Measurements from ENCODE around the gene TMEM63A. TPM values are rescaled to one million over a fixed set of nuclear protein-coding genes. Genes with fewer than 3 reads are reported as not detected.
"Not testable (repeated sequence)": the region's sequence is repeated elsewhere in the genome, so short reads cannot be mapped to it uniquely, and the experiment has no call there.

TMEM63A gene
- polyA plus RNA-seq, 3 donors = 3.0 to 48.0 (median 5.8) TPM

DNA sequence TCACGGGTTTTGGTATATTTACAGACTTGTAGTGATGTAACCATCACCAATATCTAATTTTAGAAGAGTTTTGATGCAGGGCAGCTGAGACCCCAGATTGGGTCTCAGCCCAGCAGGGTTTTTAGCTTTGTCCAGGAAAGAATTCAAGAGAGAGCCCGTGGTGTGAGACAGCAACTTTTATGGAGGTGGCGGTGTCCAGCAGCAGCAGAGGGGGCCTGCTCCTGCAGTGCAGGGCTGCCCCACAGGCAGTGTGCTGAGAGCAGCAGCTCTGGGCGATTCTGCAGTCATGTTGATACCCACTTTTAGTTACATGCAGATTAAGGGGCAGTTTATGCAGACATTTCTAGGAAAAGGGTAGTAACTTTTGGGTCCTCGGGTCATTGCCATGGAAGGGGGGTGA, 74.0 kb downstream of the TMEM63A start:
- intact Hi-C loops (cut with micrococcal nuclease) = no loop called here

DNA sequence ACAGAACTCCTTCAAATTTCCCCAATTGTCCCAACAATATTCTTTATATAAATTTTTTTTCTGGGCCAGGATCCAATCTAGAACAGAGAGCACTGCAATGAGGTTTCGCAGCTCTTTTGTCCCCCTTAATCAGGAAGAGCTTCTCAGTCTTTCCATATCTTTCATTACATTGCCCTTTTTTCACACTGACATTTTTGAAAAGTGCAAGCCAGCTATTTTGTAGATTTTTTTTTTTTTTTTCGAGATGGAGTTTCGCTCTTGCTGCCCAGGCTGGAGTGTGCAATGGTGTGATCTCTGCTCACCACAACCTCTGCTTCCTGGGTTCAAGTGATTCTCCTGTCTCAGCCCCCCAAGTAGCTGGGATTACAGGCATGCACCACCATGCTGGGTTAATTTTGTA, 75.4 kb downstream of the TMEM63A start:
- no CpG with 5 or more reads among the region's 3 CpGs for WGBS (ENCODE audit: insufficient coverage)
- not testable (repeated sequence) for H3K27ac Mint-ChIP-seq

More for the DNA sequence above, 74.0 kb downstream of the TMEM63A start:
- Histone ChIP-seq H4K20me1 (ENCODE audit: insufficient read depth, low read length) (no peaks in the 10 kb centered on the region), H3K4me2 (replicated peaks; ENCODE audit: extremely low read depth, low read length, poor library complexity, severe bottlenecking) (no peak overlapping the region), H3K4me1 (ENCODE audit: control insufficient read depth in 1 of 2, insufficient read depth in 2 of 2, low read length in 2 of 2) (peaks cover 22 to 35% of the 10 kb centered on the region in 2 donors), H3K36me3 (replicated peaks in 1 of 2; ENCODE audit: control insufficient read depth in 1 of 2, insufficient read depth in 2 of 2, low read length in 2 of 2) (no peaks in the 10 kb centered on the region), H3K4me3 (replicated peaks in 1 of 3; ENCODE audit: low read depth in 2 of 3, low read length in 3 of 3) (no peak overlapping the region), H3K9me3 (replicated peaks in 1 of 2; ENCODE audit: control insufficient read depth in 1 of 2, insufficient read depth in 1 of 2, low read length in 2 of 2) (no peaks in the 10 kb centered on the region), H3K79me2 (ENCODE audit: insufficient read depth, low read length) (no peaks in the 10 kb centered on the region), H3K27me3 (ENCODE audit: control insufficient read depth in 2 of 2, insufficient read depth in 2 of 2, low read length in 2 of 2) (peaks cover 0 to 3% of the 10 kb centered on the region in 2 donors), H2AFZ (ENCODE audit: insufficient read depth, low read depth, low read length, poor library complexity, severe bottlenecking) (no peak overlapping the region), H3K27ac (ENCODE audit: low read depth in 1 of 2, low read length in 2 of 2) (no peak overlapping the region), H3K9ac (ENCODE audit: insufficient read depth, low read length, poor library complexity, severe bottlenecking) (no peak overlapping the region)
- WGBS (ENCODE audit: insufficient coverage) = 72% methylated on average over 4 of the region's 5 CpGs
- TF ChIP-seq, protein P1, sequence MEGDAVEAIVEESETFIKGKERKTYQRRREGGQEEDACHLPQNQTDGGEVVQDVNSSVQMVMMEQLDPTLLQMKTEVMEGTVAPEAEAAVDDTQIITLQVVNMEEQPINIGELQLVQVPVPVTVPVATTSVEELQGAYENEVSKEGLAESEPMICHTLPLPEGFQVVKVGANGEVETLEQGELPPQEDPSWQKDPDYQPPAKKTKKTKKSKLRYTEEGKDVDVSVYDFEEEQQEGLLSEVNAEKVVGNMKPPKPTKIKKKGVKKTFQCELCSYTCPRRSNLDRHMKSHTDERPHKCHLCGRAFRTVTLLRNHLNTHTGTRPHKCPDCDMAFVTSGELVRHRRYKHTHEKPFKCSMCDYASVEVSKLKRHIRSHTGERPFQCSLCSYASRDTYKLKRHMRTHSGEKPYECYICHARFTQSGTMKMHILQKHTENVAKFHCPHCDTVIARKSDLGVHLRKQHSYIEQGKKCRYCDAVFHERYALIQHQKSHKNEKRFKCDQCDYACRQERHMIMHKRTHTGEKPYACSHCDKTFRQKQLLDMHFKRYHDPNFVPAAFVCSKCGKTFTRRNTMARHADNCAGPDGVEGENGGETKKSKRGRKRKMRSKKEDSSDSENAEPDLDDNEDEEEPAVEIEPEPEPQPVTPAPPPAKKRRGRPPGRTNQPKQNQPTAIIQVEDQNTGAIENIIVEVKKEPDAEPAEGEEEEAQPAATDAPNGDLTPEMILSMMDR (IDR thresholded peaks at IDR 0.05) = no peak
- Mint-ChIP-seq H3K4me3 (no peak overlapping the region), H3K9me3 (no peaks in the 10 kb centered on the region), H3K27ac (no peak overlapping the region), H3K36me3 (no peaks in the 10 kb centered on the region), H3K27me3 (ENCODE audit: low read depth in 3 of 3) (peaks cover 12 to 14% (median 13%) of the 10 kb centered on the region in 3 donors), H3K4me1 (peaks cover 39% of the 10 kb centered on the region)
- no peak for DNase-seq

More for the DNA sequence above, 75.4 kb downstream of the TMEM63A start:
- H3K79me2 ChIP-seq (ENCODE audit: insufficient read depth, low read length); H4K20me1 ChIP-seq (ENCODE audit: insufficient read depth, low read length); H3K4me3 ChIP-seq (replicated peaks in 1 of 3; ENCODE audit: low read depth in 2 of 3, low read length in 3 of 3); H3K9me3 Mint-ChIP-seq; H3K36me3 ChIP-seq (replicated peaks in 1 of 2; ENCODE audit: control insufficient read depth in 1 of 2, insufficient read depth in 2 of 2, low read length in 2 of 2); intact Hi-C loops (cut with micrococcal nuclease); H2AFZ ChIP-seq (ENCODE audit: insufficient read depth, low read depth, low read length, poor library complexity, severe bottlenecking); H3K27ac ChIP-seq (ENCODE audit: low read depth in 1 of 2, low read length in 2 of 2); H3K9me3 ChIP-seq (replicated peaks in 1 of 2; ENCODE audit: control insufficient read depth in 1 of 2, insufficient read depth in 1 of 2, low read length in 2 of 2); DNase-seq; H3K27me3 ChIP-seq (ENCODE audit: control insufficient read depth in 2 of 2, insufficient read depth in 2 of 2, low read length in 2 of 2); H3K4me2 ChIP-seq (replicated peaks; ENCODE audit: extremely low read depth, low read length, poor library complexity, severe bottlenecking); H3K4me3 Mint-ChIP-seq; H3K36me3 Mint-ChIP-seq; H3K9ac ChIP-seq (ENCODE audit: insufficient read depth, low read length, poor library complexity, severe bottlenecking): not testable (repeated sequence)
- Mint-ChIP-seq H3K27me3 (ENCODE audit: low read depth in 3 of 3) (peaks cover 10 to 13% (median 13%) of the 10 kb centered on the region in 3 donors), H3K4me1 (peaks cover 34% of the 10 kb centered on the region)
- peaks cover 15 to 29% of the 10 kb centered on the region in 2 donors for H3K4me1 ChIP-seq (ENCODE audit: control insufficient read depth in 1 of 2, insufficient read depth in 2 of 2, low read length in 2 of 2)

All from CD14-positive monocyte (primary cell).